Astrocyte (in vitro differentiated cells and primary cell): ENCODE data around the gene ST8SIA5. TPM values are rescaled to one million over a fixed set of nuclear protein-coding genes. Genes with fewer than 3 reads are reported as not detected.

Experiments
- DNase-seq: peaks from one replicate; pipeline ENCODE4 v3.0.0-alpha.2; 2010; ENCODE audit warnings: low read depth
- FAIRE-seq: peaks from 2 replicates; lab custom pipeline; 2011; peaks lifted over from hg19 to GRCh38; lab: Jason Lieb, UNC
- H2AFZ ChIP-seq: 2 replicates; pipeline ENCODE4 v1.6.0; 2012; ENCODE audit warnings: low read depth, low read length, inconsistent platforms
- H3K27ac ChIP-seq: 2 replicates; pipeline ENCODE4 v1.5.1; 2011; ENCODE audit warnings: low read depth, low read length, inconsistent platforms
- H3K27me3 ChIP-seq: 2 replicates; pipeline ENCODE4 v1.6.0; 2011; ENCODE audit warnings: low read length, inconsistent platforms; ENCODE audit not compliant: insufficient read depth
- H3K36me3 ChIP-seq: 2 replicates; pipeline ENCODE4 v1.5.1; 2011; ENCODE audit warnings: low read length, inconsistent platforms; ENCODE audit not compliant: insufficient read depth
- H3K4me1 ChIP-seq: 2 replicates; pipeline ENCODE4 v1.5.1; 2011; ENCODE audit warnings: low read length, inconsistent platforms; ENCODE audit not compliant: insufficient read depth
- H3K4me2 ChIP-seq: 2 replicates; pipeline ENCODE4 v1.6.0; 2012; ENCODE audit warnings: low read length, inconsistent platforms
- H3K4me3 ChIP-seq: 2 replicates; pipeline ENCODE4 v1.5.1; 2011; ENCODE audit warnings: low read depth, mild to moderate bottlenecking, low read length, inconsistent platforms; ENCODE audit not compliant: insufficient read depth
- H3K79me2 ChIP-seq: 2 replicates; pipeline ENCODE4 v1.6.0; 2012; ENCODE audit warnings: mild to moderate bottlenecking, low read length, inconsistent platforms; ENCODE audit not compliant: insufficient read depth
- H3K9ac ChIP-seq: 2 replicates; pipeline ENCODE4 v1.6.0; 2012; ENCODE audit warnings: mild to moderate bottlenecking, low read length, inconsistent platforms
- H3K9me3 ChIP-seq: 2 replicates; pipeline ENCODE4 v1.5.1; 2012; ENCODE audit warnings: low read depth, mild to moderate bottlenecking, low read length, inconsistent platforms; ENCODE audit not compliant: insufficient read depth
- H4K20me1 ChIP-seq: 2 replicates; pipeline ENCODE4 v1.6.0; 2012; ENCODE audit warnings: low read length, inconsistent platforms; ENCODE audit not compliant: insufficient read depth
- H3K27ac Mint-ChIP-seq: one replicate; pipeline ENCODE4 v1.8.0; 2021; ENCODE audit warnings: mild to moderate bottlenecking, mixed read lengths; ENCODE audit not compliant: unreplicated experiment
- H3K27me3 Mint-ChIP-seq: one replicate; pipeline ENCODE4 v1.8.0; 2021; ENCODE audit warnings: low read depth, mixed read lengths; ENCODE audit not compliant: unreplicated experiment
- H3K36me3 Mint-ChIP-seq: one replicate; pipeline ENCODE4 v1.8.0; 2021; ENCODE audit warnings: low read depth, mixed read lengths; ENCODE audit not compliant: unreplicated experiment
- H3K4me1 Mint-ChIP-seq: one replicate; pipeline ENCODE4 v1.8.0; 2021; ENCODE audit warnings: low read depth, mixed read lengths; ENCODE audit not compliant: unreplicated experiment
- H3K4me3 Mint-ChIP-seq: one replicate; pipeline ENCODE4 v1.8.0; 2021; ENCODE audit warnings: mild to moderate bottlenecking, moderate library complexity, mixed read lengths; ENCODE audit not compliant: unreplicated experiment
- H3K9me3 Mint-ChIP-seq: one replicate; pipeline ENCODE4 v1.8.0; 2021; ENCODE audit warnings: mild to moderate bottlenecking, mixed read lengths; ENCODE audit not compliant: unreplicated experiment
- EZH2 ChIP-seq: IDR thresholded peaks from 2 replicates; pipeline ENCODE4 v1.6.1; 2012; ENCODE audit warnings: mild to moderate bottlenecking, low read length, inconsistent platforms; ENCODE audit not compliant: insufficient read depth
- total RNA-seq: library from RNA; stranded (reverse); gene quantifications from 2 replicates; pipeline ENCODE4 v1.2.1, GENCODE V29; 2021
- TF ChIP-seq, protein P1 (sequence below): IDR thresholded peaks from 2 replicates; pipeline ENCODE4 v1.5.1; 2011; ENCODE audit warnings: low read depth, mild to moderate bottlenecking, inconsistent platforms, low read length, moderate library complexity; ENCODE audit not compliant: insufficient read depth

Gene ST8SIA5
- total RNA-seq, 1 donor from 2014 or later: 0.36 TPM

DNA sequence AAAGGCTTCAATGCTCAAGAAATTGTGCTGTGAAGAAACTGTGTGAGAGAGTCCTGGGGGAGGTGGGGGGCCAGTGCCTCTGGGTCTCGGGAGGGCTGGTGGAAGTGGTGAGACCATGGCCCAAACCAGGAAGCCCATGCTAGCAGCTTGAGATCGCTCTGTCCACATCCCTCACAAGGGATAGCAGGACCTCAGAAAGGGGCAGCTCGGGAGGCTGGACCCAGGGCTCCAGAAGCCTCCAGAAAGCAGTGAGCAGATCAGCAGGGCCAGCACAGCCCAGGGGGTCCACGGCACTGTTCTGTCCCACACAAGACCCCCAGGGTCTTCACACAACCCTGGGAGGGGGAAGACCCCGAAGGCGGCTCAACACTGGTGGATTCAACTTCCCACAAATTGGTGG lies 24.1 kb downstream of the ST8SIA5 start:
- Histone ChIP-seq H3K36me3 (no peaks in the 10 kb centered on the region), H3K79me2 (no peaks in the 10 kb centered on the region), H3K4me2 (no peak overlapping the region), H3K4me1 (no peaks in the 10 kb centered on the region), H3K9ac (no peak overlapping the region), H3K27me3 (no peaks in the 10 kb centered on the region), H3K27ac (no peak overlapping the region), H2AFZ (no peak overlapping the region), H3K4me3 (no peak overlapping the region), H4K20me1 (no peaks in the 10 kb centered on the region), H3K9me3 (peaks cover 3% of the 10 kb centered on the region)
- no peak overlapping the region for H3K27ac Mint-ChIP-seq
- H3K4me3 Mint-ChIP-seq: no peak overlapping the region
- TF ChIP-seq, protein P1, sequence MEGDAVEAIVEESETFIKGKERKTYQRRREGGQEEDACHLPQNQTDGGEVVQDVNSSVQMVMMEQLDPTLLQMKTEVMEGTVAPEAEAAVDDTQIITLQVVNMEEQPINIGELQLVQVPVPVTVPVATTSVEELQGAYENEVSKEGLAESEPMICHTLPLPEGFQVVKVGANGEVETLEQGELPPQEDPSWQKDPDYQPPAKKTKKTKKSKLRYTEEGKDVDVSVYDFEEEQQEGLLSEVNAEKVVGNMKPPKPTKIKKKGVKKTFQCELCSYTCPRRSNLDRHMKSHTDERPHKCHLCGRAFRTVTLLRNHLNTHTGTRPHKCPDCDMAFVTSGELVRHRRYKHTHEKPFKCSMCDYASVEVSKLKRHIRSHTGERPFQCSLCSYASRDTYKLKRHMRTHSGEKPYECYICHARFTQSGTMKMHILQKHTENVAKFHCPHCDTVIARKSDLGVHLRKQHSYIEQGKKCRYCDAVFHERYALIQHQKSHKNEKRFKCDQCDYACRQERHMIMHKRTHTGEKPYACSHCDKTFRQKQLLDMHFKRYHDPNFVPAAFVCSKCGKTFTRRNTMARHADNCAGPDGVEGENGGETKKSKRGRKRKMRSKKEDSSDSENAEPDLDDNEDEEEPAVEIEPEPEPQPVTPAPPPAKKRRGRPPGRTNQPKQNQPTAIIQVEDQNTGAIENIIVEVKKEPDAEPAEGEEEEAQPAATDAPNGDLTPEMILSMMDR: no peak
- TF ChIP-seq EZH2: no peak
- DNase-seq: no peak
- no peaks in the 10 kb centered on the region for H3K36me3 Mint-ChIP-seq
- H3K4me1 Mint-ChIP-seq: no peaks in the 10 kb centered on the region
- no peak for FAIRE-seq
- peaks cover 5% of the 10 kb centered on the region for H3K27me3 Mint-ChIP-seq
- H3K9me3 Mint-ChIP-seq: peaks cover 15% of the 10 kb centered on the region

DNA sequence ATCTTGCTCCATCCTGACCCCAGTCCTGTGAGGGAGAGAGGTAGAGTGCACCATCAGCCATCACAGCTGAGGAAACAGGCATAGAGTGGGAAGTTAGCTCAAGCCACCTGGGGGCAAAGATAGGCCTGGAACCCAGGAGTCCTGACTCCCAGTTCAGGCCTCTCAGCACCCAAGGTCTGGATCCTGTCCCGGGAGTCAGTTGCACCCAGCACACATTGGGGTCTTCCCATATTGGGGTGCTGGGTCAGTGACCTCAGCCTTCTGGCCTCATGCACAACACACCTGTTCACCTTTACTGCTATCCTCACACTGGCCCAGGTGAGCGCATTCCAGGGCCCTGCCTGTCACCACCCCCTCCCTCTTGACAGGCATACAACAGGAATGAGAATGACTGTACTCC lies 24.7 kb downstream of the ST8SIA5 start:
- peaks cover 3% of the 10 kb centered on the region for H3K9me3 ChIP-seq
- H3K4me3 ChIP-seq: no peak overlapping the region
- Mint-ChIP-seq H3K27ac (no peak overlapping the region), H3K4me3 (no peak overlapping the region), H3K9me3 (peaks cover 15% of the 10 kb centered on the region), H3K27me3 (peaks cover 4% of the 10 kb centered on the region), H3K36me3 (no peaks in the 10 kb centered on the region), H3K4me1 (no peaks in the 10 kb centered on the region)
- H3K36me3 ChIP-seq: no peaks in the 10 kb centered on the region
- DNase-seq (no peak), FAIRE-seq (no peak)
- H3K4me1 ChIP-seq: no peaks in the 10 kb centered on the region
- H3K27ac ChIP-seq: no peak overlapping the region
- H4K20me1 ChIP-seq: no peaks in the 10 kb centered on the region
- TF ChIP-seq EZH2: no peak
- TF ChIP-seq, protein P1: no peak
- H3K4me2 ChIP-seq: no peak overlapping the region
- no peaks in the 10 kb centered on the region for H3K79me2 ChIP-seq
- no peak overlapping the region for H3K9ac ChIP-seq
- H3K27me3 ChIP-seq: no peaks in the 10 kb centered on the region
- H2AFZ ChIP-seq: no peak overlapping the region

DNA sequence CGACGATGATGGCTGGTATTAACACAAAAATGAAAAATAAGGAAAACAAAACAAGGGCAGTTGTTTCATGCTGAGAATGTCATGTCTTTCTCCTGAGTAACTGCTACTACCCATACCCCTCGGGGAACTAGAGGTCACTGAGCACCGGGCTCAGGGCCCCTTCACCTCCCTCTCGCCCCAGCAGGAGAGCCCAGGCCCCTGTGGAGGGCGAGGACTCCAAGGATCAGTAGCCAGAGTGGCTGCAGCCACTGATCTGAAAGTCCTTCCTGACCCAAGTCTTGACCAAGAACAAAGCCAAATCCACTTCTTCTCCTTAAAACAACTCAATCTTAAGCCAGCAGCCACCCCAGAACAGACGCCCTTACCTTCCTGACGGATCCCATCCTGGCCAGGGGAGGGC lies 25.5 kb downstream of the ST8SIA5 start:
- H3K36me3 ChIP-seq: no peaks in the 10 kb centered on the region
- DNase-seq (no peak), FAIRE-seq (no peak)
- Mint-ChIP-seq H3K4me3 (no peak overlapping the region), H3K9me3 (peaks cover 15% of the 10 kb centered on the region), H3K27me3 (peaks cover 4% of the 10 kb centered on the region), H3K4me1 (no peaks in the 10 kb centered on the region), H3K36me3 (no peaks in the 10 kb centered on the region), H3K27ac (no peak overlapping the region)
- TF ChIP-seq EZH2: no peak
- TF ChIP-seq, protein P1: no peak
- no peaks in the 10 kb centered on the region for H3K27me3 ChIP-seq
- no peak overlapping the region for H3K4me3 ChIP-seq
- H3K27ac ChIP-seq: no peak overlapping the region
- no peak overlapping the region for H3K4me2 ChIP-seq
- H3K4me1 ChIP-seq: no peaks in the 10 kb centered on the region
- H2AFZ ChIP-seq: no peak overlapping the region
- H4K20me1 ChIP-seq: no peaks in the 10 kb centered on the region
- no peaks in the 10 kb centered on the region for H3K79me2 ChIP-seq
- H3K9me3 ChIP-seq: peaks cover 3% of the 10 kb centered on the region
- H3K9ac ChIP-seq: no peak overlapping the region
